IPS-NIHi11 (cell line): Measurements from ENCODE around the gene KAZN.
"Not testable (repeated sequence)": the region's sequence is repeated elsewhere in the genome, so short reads cannot be mapped to it uniquely, and the experiment has no call there.

Source experiments
- DNase-seq: peaks from one replicate; pipeline ENCODE4 v3.0.0; 2012; ENCODE audit warnings: mixed read lengths, low spot score

KAZN gene

DNA sequence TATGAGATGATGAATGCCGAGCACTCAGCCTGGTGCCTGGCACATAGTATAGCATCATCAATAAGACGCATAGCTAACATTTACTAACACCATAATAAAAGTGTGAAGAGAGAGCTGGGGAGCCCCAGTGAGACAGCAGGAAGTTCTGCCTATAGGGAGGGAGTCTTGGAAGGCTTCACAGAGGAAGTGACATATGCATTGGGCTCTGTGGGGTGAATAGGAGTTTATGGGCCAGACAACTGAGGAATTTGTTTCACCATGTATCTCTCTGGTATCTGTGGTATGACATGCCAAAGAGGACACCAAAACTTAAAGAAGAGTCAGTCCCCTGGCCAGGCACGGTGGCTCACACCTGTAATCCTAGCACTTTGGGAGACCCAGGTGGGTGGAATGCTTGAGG is 436.8 kb downstream of the KAZN start:
- no peak for DNase-seq

DNA sequence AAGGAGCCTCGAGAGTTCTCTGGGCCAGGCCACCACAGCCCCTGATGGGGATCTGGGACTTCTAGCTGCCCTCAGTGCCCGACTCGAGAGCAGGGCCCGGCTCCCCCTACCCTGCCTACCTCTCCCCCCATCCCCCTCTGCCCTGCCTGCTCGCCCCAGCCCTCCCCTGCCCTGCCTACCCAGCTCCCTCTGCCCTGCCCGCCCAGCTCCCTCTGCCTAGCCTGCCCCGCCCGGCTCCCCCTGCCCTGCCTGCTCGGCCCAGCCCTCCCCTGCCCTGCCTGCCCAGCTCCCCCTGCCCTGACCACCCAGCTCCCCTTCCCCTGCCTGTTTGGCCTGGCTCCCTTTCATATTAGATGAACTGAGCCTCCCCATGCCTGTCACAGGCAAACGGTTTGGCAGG is 437.6 kb downstream of the KAZN start:
- no peak for DNase-seq

GRCh38 chr1:15038232-15039016 is 439.9 kb downstream of the KAZN start:
- DNase-seq: peak; percentile 62

DNA sequence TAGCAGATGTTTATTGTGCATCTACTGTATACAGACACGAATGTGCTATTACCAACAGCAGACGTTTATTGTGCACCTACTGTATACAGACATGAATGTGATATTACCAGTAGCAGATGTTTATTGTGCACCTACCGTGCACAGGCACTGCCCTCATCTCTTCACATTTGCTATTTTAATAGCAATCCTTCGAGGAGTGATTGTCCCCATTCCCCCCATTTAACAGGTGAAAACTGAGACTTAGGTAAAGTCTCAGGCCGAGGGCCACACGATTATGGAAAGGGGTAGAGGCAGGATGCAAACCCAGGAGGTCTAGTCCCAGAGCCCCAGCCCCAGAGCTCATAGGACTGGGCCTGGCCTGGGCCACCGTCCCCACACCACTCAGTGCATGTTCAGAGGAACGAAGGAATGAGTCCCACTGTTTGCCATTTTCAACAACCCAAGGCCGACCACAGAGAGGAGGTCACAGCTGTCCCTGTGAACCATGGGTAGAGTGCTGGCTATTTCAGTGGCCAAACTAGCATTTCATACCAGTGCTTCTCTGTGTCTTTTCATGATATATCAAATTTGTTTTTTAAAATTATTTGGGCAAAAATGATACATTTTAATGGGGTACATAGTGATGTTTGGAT is 440.6 kb downstream of the KAZN start:
- DNase-seq: no peak

DNA sequence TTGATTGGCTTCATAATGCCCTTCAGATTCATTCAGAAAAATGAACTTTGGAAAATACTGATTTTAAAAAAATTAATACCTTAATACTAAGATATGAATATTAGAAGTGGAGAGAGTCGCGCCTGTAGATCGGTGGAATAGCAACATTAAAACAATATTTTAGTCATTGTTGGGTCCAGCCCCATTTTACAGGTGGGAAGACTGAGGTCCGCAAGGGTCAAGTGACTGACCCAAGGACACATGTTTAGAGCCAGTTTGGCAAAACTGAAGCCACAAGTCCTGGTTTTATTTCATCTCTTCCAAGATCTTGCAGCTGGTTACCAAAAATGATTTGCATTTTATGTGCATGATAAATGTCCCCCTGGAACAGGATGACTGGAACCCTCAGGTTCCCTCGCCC is 441.4 kb downstream of the KAZN start:
- no peak for DNase-seq

- not testable (repeated sequence) for DNase-seq
Observed at GRCh38 chr1:15040685-15041084, 442.2 kb downstream of the KAZN start.

DNA sequence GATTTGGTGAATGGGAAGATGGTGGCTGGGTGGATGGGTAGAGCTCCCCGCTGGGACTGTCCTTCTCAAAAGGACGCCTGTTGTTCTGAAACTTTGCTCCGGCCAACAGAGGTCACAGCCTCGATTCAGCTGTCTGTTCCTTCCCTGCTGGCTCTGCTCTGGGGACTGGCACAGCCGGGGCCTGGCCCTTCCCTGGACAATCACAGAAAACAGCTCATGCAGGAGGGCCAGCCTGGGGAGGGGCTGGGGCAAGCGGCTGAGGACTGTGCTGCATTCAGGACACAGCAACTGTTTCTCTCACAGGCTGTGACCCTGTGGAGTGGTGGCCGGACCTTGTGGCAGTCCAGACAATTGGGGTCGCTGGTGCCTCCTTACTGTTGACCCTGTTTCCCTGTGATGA is 444.4 kb downstream of the KAZN start:
- DNase-seq: no peak

DNA sequence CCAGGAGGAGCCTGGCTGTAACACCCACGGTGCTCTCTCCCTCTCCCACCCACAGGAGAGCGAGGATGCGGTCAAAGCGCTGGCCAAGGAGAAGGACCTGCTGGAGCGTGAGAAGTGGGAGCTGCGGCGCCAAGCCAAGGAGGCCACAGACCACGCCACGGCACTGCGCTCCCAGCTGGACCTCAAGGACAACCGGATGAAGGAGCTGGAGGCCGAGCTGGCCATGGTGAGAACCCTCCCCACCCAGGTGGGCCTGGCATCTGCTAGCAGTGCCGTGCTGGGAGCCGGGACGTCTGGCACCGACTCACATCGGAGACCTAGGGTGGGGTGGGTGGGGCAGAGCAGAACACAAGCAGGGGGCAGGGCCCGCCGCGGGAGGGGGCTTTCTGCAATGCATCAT is 445.4 kb downstream of the KAZN start:
- no peak for DNase-seq

GRCh38 chr1:15045123-15045522 is 446.6 kb downstream of the KAZN start:
- no peak for DNase-seq

DNA sequence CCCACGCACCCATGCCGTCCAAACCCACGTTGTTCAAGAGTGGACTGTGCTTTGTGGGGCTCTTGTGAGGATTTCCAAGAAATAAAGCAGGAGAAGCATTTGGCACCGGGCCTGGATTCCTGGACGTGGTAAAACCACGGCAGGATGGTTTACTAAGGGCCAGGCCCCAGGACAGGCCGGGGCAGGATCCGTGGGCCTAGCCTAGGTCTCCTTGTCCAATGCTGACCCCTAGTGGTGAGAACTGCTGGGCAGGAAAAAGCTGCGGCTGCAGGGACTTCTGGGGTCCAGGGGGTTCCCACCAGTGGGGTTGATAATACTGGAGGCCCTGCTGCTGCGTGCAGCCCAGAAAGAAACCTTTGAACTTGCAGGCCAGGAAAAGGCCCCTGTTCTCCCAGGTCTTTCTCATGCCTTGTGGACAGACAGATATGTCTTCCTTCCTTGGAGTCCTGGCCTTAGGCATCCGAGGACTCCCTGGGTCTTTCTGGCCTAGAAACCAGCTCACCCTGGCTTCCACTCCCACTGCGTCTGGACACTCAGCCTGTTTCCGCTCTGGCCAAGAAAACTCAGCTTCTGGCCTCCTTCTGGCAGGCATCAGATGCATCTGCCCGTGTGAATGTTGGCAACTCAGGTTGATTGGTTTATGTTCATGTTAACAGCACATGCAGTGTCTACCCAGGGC is 448.1 kb downstream of the KAZN start:
- DNase-seq: peak; percentile 95

DNA sequence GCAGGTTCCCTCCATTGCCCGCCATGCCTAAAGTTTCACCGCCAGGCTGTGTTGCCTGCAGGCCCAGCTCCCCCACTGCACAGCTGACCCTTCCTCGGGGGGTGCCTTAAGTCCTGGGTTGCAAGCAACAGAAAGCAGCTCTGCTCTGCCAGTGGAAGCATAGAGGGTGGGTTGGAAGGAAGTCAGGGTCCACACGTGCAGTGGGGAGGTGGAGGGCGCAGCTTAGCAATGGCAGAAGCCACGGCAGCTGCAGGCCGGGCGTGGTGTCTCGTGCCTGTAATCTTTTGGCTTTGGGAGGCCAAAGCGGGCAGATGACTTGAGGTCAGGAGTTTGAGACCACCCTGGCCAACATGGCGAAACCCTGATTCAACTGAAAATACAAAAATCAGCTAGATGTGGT is 448.8 kb downstream of the KAZN start:
- DNase-seq: no peak

DNA sequence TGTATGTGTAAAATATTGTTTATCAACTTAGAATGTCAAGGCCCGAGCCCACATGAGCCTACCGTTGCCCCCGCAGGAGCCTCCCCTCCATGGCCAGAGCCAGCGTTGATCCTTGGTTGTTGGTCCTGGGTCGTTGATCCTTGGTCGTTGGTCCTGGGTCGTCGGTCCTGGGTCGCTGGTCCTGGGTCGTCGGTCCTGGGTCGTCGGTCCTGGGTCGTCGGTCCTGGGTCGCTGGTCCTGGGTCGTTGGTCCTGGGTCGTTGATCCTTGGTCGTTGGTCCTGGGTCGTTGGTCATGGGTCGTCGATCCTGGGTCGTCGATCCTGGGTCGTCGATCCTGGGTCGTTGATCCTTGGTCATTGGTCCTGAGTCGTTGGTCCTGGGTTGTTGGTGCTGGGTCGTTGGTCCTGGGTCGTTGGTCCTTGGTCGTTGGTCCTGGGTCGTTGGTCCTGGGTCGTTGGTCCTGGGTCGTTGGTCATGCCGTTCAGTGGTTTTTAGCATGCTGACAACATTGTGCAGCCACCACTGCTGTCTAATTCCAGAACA is 450.0 kb downstream of the KAZN start:
- DNase-seq: no peak

- no peak for DNase-seq
Observed at GRCh38 chr1:15049067-15049466, 450.6 kb downstream of the KAZN start.

DNA sequence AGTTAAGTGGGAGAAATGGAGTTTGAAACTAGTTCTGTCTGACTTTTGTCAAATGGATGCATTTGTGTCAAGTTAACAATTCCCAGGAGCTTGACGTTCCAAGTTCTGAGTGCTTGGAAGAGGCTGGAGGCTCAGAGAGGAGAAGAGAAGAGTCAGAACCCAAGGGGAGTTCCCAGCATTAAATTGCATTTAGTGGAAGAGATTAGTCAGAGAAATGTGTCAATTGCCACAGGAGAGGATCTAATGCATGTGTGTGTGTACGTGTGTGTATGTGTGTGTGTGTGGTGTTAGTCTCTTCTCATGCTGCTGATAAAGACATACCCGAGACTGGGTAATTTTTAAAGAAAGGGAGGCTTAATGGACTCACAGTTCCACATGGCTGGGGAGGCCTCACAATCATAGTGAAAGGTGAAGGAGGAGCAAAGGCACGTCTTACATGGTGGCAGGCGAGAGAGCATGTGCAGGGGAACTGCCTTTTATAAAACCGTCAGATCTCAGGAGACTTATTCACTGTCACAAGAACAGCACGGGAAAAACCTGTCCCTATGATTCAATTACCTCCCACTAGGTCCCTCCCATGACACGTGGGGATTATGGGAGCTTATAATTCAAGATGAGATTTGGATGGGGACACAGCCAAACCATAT is 453.5 kb downstream of the KAZN start:
- no peak for DNase-seq

DNA sequence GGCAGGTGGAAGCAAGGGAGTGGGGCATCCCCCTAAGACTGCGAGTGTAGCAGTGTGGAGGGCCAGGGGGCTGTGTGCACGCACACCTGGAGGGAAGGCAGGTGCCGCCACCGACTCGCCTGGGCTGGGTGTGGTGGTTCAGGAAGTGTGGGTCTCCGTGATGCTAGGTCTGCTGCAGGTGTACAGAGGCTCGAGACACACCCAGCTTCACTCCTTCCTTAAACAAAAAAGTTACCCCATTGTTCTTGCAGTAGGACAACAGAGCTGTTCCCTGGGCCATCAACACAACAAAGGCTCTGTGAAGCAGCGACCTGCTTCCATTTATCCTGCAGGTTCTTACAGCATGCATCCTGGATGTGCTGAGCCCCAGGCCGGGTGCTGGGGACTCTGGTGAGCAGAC is 454.7 kb downstream of the KAZN start:
- peak; percentile 60 for DNase-seq

DNA sequence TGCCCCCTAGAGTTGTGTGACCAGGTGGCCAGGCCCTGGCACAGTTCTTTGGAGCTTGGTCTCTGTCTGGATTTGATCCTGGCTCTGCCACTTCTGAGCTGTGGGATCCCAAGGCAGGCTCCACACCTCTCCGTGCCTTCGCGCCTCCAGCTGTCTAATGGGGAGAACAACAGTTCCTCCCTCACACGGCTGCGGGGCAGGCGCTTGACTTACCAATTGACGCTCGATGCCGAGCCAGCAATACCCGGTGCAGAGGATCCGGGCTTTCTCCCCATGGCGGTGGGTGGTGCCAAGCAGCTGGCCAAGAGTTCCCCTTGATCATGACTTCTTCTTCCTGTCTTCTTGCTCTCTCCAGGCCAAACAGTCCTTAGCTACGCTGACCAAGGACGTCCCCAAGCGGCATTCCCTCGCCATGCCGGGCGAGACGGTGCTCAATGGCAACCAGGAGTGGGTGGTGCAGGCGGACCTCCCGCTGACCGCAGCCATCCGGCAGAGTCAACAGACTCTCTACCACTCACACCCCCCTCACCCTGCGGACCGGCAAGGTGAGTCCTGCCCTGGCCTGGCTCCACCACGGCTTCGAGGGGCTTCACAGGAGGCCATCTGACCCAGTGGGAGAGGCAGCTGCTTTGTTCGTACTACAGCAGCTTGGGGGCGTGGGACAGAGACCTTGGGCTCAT is 457.4 kb downstream of the KAZN start:
- no peak for DNase-seq

- no peak for DNase-seq
Observed at GRCh38 chr1:15056515-15057285, 458.2 kb downstream of the KAZN start.

DNA sequence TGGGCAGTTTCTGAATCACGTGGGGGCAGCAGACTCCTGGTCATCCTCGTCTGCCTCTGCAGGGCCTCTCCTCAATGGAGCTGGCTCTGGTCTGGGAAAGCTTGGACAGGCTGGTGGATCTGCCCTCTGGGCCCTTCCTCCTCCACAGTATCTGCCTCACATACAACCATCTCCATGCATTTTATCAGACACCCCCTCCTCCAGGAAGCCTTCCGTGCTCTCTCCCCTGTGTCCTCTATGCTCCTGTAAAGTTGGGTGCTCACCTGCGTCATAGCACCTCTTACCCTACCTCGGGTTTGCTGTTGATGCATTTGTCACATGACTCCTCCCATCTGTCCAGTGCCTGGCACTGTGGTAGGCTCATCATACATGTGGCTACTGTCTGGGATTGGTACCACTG is 459.3 kb downstream of the KAZN start:
- no peak for DNase-seq

GRCh38 chr1:15058261-15058660 is 459.8 kb downstream of the KAZN start:
- no peak for DNase-seq

- DNase-seq: peak; percentile 38
Observed at GRCh38 chr1:15060104-15060503, 461.6 kb downstream of the KAZN start.

DNA sequence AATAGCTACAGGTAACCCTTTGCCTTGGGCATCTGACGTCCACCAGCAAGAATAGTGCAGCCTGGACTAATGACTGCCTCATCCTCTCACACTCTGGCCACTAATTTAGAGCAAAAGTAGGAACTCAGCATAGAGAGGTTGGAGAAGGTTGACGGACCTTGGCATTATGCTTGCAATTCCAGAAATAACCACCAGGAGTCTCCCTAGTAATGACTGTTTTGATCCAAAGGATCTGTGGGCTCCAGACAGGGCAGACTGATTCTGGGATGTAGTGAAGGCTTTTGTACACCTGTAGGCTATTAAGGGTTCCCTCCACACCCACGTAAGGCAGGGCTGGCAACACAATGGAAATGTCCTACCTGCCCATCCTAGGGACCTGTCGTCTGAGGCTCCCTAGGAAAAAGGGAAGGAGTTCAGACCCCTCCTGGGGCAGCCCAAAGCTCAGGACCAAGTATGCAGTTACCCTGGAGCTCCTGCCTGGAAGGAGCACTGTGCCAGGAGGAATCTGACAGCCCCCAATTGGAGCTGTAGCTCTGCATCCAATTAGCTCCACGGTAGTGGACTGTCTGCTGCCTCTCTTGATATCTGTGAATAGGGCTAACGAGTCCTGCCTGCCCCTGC is 464.1 kb downstream of the KAZN start:
- peak; percentile 70 for DNase-seq
